ENCODE results near the gene CAMSAP3.

Gene CAMSAP3

DNA sequence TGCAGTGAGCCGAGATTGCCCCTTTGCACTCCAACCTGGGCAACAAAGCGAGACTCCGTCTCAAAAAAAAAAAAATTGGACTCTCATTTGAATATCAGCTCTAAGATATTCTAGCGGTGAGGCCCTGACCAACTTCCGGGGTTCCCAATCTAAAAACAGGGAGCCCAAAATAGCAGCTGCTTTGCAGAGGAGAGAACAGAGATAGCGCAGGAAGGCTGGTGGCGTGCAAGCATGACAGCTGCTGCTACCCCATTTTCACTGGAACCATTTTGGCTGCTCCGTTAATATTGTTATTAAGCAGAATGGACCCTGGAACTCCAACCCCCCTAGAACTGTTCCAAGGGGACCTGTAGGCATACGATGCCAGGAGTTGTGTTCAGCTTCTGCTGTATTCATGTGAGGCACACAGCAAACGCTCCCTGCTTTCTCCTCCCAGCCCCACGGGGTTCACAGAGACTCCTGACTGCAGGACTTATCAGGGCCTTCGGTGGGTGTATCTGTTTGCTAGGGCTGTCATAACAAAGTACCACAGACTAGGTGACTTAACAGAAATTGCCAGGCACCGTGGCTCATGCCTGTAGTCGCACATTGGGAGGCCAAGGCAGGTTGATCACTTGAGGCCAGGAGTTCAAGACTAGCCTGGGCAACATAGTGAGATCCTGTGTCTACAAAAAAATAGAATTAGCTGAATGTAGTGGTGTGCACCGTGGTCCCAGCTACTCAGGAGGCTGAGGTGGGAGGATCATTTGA is 52.8 kb downstream of the CAMSAP3 start:
- DNase-seq (ENCODE audit: low read depth) = no peak

DNA sequence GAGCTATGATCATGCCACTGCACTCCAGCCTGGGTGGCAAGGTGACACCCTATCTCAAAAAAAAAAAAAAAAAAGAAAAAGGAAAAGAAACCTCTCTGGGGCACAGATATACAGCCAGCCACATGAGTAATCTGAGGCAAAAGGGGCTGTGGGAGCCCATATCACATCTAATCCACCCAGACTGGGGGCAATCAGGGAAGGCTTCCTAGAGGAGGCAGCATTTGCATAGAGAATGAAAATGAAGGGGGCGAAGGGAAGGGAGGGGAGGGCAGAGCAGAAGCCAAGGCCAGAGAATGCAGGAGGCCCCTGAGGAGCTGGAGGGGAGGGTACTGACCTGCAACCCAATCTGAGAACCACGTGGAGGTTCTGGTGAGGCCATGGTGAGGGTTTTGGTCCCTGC is 54.5 kb downstream of the CAMSAP3 start:
- no peak for DNase-seq (ENCODE audit: low read depth)

DNA sequence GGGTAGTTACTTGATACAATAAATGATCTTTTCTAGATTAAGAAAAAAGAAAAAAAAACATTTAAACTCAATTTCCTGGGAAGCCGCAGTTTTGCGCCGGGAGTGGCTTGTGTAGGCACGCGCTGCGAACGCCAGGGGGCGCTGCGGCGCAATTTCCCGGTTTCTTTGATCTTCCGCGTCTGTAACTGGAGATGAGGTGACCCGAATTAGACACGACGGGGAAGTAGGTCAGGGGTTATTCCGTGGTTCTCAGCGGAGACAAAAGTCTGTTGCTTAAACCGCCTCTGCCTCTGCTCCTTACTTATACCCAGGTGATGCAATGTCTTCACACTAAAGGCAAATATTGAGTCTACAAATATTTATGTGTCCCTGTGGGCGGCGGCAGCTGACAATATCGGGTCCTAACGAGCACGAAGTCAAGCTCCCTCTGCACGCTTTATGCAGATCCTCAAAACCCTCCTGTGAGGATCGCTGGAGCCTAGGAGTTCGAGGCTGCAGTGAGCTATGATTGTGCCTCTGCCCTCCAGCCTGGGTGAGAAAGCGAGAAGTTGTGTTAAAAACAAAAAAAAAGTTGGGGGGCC is 56.5 kb downstream of the CAMSAP3 start:
- peak; percentile 72 for DNase-seq (ENCODE audit: low read depth)

DNA sequence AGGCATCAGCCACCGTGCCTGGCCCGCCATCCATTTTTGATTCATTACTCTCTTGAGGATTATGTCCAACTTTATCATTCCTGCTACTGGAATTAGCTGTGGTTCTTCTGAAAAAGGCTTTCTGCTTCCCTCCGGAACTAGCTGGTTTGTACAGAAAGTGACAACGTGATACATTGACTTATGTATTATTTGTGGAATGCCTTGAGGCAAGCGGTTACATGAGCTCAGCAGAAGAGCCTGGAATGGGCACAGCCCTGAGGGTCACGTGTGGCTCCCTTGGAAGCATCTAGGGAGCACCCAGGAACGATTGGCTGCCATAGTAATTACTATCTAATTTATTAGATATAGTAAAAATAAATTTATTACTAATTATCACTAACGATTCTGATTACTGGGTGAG is 58.7 kb downstream of the CAMSAP3 start:
- DNase-seq (ENCODE audit: low read depth) = no peak

DNA sequence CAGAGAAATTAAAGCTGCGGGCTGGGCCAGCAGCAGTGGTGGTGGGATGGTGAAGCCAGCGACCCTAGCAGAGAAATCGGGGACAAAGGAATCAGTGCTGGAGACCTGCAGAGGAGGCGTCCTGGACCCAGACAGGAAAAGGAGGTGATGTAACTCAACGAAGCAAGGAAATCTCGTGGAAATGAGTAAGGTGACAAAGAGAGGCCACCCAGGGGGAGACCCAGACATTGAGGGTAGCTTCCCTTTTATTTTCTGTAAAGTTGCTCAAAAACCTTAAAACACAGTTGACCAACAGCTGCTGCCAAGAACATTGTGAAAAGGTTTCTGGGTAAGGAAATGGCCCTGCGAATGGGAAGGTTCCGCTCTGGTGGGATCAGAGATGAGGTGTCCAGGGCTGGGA is 59.9 kb downstream of the CAMSAP3 start:
- no peak for DNase-seq (ENCODE audit: low read depth)

DNA sequence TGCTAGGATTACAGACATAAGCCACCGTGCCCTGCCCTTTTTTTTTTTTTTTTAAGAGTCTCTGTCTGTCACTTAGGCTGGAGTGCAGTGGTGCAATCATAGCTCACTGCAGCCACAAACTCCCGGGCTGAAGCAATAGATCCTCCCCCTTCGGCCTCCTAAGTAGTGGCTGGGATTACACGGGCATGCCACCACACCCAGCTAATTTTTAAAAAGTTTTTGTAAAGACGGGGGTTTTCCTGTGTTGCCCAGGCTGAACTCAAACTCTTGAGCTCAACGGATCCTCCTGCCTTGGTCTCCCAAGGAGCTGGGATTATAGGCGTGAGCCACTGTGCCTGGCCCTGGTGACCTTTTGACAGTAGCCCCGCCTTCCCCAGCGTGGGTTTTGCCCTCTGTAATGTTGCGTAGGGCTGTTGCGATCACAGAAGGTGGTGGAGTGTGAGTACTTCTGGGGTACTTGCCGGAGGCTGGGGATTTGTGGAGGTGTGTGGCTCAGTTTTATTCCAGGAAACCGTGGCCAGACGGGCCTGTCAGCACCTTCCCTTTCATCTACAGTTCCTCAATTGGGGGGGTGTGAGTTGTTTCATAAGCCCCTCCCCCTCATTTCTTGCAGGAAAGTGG is 61.6 kb downstream of the CAMSAP3 start:
- no peak for DNase-seq (ENCODE audit: low read depth)

DNA sequence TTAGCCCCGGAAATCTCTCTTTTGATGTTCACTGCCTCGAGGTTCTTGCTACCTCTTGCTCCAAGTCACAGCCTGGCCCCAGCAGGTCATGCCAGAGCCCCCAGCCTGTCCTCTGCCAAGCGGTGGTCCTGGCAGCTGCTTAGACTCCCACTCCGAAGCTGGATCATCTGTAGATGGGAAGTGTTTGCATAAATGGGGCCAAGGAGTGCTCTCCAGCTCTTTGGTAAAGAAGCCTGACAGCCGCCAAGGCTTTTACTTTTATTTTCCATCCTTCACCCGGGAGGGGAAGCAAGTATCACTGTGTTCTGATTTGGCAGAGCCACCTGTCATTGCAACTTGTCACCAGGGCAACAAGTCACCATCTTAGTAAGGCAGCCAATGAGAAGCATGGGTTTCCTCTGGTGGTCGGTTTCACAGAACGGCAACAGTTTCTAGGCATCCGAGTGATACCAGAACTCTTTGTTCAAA is 62.6 kb downstream of the CAMSAP3 start:
- DNase-seq (ENCODE audit: low read depth) = no peak

DNA sequence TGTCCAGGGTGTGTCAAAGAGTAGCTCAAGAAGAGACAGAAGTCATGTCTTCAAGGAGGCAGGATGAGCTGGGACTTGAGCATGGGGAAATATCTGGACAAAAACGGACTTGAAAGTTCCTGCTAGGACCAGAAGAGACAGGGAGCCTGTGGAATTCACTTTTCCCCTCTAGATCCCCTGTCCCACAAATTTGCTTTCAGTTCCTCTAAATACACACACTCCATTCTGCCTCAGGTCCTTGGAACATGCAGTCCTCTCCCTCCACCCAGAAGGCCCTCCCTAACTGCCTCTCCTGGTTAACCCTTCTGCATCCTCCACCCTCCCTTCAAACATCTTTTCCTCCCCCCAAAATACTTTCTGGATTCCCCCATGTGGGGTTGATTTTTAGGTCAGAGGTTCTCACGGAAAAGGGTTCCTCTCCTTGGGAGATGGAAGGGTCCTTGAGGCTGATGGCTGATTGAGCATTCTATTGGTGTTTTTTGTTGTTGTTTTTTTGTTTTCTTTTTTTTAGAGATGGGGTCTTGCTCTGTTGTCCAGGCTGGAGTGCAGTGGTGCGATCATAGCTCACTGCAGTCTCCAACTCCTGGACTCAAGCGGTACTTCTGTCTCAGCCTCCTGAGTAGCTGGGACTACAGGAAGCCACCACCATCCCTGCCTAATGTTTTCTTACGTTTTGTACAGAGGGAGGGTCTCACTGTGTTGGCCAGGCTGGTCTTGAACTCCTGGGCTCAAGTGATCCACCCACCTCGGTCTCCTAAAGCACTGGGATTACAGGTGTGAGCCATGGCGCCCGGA is 66.3 kb downstream of the CAMSAP3 start:
- no peak for DNase-seq (ENCODE audit: low read depth)

DNA sequence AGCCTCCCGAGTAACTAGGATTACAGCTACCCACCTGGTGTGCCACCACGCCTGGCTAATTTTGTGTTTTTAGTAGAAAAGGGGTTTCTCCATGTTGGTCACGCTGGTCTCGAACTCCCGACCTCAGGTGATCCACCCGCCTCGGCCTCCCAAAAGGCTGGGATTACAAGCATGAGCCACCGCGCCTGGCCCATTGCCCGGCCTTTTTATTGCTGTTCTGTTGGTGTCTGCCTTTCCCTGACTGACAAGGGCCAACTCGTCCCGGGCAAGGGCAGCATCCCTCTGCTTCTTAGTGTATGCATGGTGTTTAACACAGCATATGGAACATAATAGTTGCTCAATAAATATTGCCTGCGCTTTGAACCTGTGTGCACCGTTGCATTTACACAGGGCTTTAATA is 67.0 kb downstream of the CAMSAP3 start:
- no peak for DNase-seq (ENCODE audit: low read depth)

DNA sequence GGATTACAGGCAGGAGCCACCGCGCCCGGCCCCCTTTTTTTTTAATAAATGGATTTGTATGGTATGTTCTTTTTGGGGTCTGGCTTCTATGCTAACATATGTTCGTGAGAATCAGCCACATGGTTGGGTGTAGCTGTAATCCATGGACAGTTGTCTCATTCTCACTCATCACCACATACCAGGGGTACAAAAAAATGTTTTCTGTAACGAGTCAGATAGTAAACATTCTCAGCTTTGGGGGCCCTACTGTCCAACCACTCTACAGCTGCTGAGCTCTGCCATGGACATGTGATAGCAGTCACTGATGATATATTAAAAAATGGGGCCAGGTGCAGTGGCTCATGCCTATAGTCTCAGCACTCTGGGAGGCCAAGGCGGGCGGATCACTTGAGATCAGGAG is 68.0 kb downstream of the CAMSAP3 start:
- no peak for DNase-seq (ENCODE audit: low read depth)

DNA sequence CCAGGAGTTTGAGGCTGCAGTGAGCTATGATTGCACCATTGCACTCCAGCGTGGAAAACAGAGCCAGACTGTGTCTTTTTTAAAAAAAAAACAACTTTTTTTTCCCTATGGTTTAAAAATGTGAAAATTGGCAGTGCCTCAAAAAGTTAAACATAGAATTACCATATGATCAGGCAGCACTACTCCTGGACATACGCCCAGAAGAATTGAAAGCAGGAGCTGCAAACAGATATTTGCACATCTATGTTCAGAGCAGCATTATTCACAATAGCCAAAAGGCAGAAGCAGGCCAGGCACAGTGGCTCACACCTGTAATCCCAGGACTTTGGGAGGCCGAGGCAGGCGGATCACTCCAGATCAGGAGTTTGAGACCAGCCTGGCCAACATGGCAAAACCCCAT is 69.4 kb downstream of the CAMSAP3 start:
- DNase-seq (ENCODE audit: low read depth) = no peak

Data from stimulated activated CD8-positive, alpha-beta memory T cell treated with anti-CD3 and anti-CD28 coated beads, Interleukin-7, amount 100 ng/mL, for 24 hours (primary cell).